ENCODE results near the gene KRTAP10-7.
A peak's percentile ranks its signal among the peaks of the same experiment; 100 is the strongest.
"Not testable (repeated sequence)": the region's sequence is repeated elsewhere in the genome, so short reads cannot be mapped to it uniquely, and the experiment has no call there.

Gene KRTAP10-7, protein sequence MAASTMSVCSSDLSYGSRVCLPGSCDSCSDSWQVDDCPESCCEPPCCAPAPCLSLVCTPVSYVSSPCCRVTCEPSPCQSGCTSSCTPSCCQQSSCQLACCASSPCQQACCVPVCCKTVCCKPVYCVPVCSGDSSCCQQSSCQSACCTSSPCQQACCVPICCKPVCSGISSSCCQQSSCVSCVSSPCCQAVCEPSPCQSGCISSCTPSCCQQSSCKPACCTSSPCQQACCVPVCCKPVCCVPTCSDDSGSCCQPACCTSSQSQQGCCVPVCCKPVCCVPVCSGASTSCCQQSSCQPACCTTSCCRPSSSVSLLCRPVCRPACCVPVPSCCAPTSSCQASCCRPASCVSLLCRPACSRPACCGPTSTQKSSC

DNA sequence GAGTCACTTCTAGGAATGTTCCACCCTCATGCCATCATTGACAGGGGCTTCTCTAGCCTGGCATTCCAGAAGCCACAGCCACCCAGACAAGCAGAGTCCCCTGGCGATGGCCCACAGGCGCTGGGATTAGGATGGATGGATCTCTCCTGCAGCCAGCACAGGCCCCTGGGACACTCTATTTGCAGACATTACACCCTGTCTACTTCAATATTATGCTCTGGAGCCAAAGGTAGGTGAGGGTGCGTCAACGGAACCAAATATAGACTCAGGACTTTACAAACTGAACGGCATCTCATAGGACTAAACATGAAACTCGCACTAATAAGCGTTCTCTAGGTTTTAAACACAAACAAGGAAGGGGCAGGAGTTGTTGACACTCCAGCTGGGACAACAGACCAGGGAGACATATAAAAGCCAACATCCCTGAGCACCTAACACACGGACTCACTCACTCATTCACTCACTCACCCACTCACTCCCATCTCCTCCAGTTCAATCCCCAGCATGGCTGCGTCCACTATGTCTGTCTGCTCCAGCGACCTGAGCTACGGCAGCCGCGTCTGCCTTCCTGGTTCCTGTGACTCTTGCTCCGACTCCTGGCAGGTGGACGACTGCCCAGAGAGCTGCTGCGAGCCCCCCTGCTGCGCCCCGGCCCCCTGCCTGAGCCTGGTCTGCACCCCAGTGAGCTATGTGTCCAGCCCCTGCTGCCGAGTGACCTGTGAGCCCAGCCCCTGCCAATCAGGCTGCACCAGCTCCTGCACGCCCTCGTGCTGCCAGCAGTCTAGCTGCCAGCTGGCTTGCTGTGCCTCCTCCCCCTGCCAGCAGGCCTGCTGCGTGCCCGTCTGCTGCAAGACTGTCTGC lies at the start of gene KRTAP10-7:
KRTAP10-7 (plus strand) TSS at position 480 of the 861 bp plus-strand sequence; CDS start at position 505, 25 bp downstream.
- DNase-seq, result not testable (repeated sequence)

DNA sequence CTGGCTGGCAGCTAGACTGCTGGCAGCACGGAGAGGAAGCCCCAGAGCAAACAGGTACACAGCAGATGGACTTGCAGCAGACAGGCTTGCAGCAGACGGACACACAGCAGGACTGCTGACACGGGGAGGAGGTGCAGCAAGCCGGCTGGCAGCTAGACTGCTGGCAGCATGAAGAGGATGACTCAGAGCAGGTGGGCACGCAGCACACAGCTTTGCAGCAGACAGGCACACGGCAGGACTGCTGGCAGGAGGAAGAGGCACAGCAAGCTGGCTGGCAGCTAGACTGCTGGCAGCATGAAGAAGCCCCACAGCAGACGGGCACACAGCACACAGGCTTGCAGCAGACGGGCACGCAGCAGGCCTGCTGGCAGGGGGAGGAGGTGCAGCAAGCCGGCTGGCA lies 49.6 kb upstream of the KRTAP10-7 start:
- DNase-seq, result no peak

DNA sequence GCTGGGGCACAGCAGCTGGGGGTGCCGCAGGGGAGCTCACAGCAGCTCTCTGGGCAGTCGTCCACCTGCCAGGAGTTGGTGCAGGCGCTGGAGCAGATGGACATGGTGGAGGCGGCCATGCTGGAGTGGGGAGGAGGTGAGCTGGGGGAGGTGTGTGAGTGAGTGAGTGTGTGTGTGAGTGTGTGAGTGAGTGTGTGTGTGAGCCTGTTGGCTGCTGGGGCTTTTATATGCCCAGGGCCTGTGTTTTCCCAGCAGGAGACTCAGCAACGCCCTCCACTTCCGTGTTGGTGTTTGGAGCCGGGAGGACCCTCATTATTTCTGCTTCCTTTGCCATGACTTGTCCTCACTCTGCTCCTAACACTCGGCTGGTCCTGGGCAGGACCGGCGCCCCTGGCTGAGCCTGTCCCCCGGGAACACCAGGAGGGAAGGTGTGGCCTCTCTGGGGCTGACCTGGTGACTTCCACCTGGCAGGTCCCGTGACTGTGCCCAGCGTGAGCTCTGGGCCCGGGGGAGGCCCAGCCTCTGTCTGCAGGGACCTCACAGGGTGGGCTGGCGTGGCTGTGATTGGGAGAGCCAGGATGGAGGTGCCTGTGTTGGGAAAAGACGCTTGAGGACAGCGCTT lies 48.9 kb upstream of the KRTAP10-7 start, which contains the start of gene KRTAP10-2:
KRTAP10-2 (minus strand) TSS at position 166 of the 622 bp plus-strand sequence; CDS start at position 119, 47 bp downstream.
- peak; percentile 77 for DNase-seq

DNA sequence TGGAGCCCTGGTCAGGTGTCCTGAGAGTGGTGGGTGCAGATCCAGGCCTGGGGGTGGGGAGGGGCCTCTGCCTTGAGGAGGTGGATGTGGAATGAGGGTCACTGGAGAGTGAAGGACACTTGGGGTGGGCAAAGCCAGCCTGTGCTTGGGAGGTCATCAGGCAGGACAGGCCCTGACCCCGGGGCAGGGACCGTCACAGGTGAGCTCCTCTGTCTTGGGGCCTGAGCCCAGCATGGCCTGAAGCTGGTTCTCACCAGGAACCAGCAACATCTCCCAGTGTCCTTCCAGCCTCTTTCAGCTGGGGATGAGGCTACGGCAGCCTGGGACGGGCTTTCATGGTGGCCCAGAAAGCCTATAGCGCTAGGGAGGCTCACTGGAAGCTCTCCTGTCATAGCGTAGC lies 48.3 kb upstream of the KRTAP10-7 start:
- DNase-seq, result no peak

DNA sequence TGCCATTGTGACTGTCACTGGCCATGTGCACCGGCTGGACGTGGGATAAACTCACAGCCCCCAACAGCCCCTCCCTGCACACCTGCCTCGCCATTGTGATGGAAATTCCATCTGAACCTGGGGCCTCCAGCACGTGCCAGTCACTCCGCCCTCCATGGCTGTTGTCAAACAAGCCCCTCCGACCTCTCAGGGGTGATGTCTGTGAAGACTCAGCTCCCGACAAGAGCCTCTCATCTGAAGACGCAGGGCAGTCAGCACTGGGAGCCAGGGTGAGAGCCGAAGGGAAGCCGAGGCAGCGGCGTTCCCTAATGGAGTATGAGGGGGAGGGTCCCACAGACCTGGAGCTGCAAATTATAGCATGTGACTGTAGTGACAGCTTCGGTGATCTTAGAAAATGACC lies 47.7 kb upstream of the KRTAP10-7 start:
- DNase-seq, result no peak

DNA sequence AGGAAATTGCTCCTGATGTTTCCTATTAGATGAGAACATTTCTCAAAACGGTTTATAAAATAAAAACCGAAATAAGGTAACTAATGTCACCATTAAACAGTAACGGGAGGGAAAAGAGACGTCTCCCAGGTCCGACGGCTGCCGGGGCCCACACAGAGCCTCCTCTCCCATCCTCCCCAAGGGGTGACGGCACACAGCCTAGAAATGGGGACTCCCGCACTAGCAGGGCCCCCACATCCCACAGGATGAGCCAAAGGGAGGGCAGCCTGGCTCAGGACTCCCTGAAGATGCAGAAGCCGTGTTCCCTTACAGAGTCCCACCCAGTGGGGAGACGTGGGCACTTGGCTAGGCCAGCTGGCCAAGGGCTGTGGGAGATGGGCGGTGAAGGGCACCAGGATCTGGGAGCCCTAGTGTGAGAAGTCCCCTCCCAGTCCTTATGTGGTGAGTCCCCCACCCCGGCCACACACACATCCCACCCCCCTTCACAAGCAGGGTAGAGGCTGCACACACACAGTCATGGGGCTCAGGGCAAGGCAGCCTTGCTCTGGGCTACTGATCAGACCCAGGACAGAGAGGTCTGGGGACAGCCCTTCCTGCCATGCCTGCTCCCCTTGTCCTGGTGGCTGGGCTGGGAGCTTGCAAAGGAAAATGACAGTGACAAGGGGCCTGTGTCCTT lies 45.1 kb upstream of the KRTAP10-7 start:
- no peak for DNase-seq

DNA sequence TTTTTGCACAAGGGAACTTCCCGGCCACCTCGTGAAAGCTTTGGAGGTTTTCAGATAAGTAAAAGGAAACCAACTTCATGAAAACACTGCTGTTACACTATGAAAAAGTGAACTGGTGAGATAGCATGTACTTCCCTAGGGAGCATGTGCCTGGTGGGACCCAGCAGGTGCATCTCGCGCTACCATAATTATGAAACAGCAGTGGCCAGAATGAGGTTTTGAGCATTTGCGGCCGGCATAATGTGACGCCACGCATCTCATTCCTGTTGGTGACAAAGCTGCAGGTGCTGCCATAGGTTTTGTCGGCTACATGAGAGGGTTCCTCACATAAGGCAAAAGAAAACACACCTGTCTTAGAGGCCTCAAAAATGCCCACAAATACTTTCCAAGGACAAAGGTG lies 43.5 kb upstream of the KRTAP10-7 start:
- DNase-seq, result peak; percentile 88

DNA sequence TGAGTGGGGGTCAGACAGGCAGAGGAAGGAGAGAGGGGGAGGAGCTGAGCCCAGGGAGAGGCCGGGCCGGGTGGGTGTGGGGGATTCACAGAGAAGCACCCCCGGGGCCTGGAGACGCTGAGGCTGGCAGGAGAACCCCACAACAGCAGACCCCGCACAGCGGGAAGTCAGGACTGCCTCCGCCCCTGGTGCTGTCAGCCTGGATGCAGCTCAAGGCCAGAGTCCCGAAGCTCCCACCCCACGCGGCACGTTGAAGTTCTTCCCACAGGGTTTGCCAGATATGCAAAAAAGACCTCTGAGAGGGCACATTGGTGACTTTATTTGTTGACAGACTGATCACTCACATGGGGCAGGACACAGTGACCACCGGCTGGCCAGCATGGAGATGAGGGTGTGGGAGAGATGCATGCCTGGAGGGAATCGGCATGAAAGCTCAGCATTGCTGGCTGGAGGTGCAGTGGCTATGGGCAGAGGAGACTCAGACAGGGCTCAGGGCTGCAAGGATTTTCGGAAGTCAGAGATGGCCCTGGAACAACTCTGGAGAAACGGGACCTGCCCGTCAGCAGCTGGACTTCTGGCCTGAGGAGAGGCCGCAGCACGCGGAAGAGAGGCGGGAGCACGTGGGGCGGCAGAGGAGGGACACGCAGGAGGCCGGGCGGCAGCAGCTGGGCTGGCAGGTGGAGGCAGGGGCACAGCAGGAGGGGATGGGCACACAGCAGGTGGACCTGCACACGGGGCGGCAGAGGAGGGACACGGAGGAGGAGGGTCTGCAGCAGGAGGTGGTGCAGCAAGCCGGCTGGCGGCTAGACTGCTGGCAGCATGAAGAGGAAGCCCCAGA lies 42.7 kb upstream of the KRTAP10-7 start:
- no peak for DNase-seq

DNA sequence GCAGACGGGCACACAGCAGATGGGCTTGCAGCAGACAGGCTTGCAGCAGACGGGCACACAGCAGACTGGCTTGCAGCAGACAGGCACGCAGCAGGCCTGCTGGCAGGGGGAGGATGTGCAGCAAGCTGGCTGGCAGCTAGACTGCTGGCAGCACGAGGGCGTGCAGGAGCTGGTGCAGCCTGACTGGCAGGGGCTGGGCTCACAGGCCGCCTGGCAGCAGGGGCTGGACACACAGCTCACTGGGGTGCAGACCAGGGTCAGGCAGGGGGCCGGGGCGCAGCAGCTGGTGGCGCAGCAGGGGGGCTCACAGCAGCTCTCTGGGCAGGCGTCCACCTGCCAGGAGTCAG lies 42.1 kb upstream of the KRTAP10-7 start:
- DNase-seq, result not testable (repeated sequence)

DNA sequence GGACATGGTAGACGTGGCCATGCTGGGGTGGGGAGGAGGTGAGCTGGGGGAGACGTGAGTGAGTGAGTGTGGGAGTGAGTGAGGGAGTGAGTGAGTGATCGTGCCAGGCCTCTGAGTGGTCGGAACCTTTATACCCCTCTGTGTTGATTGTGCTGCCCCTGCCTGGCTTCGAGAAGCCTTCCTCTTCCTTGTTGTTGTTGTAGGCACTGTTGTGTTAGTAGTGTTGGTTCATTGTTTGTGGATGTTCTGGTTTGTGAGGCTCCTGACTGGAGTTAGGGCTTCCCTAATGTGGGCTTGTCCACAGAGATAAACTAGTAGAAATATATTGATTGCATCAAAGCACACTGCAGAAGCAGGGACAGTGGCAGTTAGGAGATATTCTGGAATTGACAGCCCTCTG lies 41.7 kb upstream of the KRTAP10-7 start, which contains the start of gene KRTAP10-3:
KRTAP10-3 (minus strand) TSS at position 101 of the 400 bp plus-strand sequence; CDS start at position 21, 80 bp downstream.
- no peak for DNase-seq

DNA sequence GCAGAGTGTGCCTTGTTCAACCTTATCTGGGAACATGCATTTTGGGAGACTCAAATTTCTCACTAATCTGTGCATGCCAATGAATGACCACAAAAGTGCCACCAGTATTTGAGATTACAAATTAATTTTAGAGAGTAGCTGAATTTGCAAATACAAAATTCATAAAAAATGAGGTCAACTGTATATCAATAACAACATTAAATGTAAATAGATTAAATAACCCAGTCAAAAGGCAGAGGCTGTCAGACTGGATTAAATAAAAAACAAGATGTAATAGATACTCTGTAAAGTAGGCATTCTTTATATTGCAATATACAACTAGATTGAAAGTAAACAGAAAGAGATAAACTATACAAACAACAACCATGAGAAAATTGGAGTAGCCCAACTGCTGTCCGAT lies 36.3 kb upstream of the KRTAP10-7 start:
- no peak for DNase-seq

DNA sequence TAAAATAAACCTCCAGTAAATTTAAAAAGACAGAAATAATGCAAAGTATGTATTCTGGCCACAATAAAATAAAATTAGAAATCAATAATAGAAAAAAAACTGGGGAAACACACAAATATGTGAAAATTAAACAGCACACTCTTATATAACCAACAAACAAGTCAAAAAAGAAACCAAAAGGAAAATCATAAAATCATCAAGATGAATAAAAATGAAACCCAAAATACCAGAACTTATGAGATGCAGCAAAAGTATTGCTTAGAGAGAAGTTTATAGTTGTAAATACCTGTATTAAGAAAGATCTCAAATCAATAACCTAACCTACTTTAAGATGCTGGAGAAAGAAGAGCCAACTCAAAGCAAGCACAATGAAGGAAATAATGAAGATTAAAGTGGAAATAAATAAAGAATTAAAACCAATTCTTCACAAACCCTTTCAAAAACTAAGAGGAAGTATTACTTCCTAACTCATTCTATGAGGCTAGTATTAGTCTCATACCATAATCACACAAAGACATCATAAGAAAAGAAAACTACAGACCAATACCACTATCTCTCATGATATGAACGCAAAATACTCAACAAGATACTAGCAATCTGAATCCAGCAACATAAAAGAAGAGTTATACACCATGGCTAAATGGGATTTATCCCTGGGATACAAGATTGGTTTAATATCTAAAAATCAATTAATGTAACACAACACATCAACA lies 35.4 kb upstream of the KRTAP10-7 start:
- DNase-seq, result no peak

DNA sequence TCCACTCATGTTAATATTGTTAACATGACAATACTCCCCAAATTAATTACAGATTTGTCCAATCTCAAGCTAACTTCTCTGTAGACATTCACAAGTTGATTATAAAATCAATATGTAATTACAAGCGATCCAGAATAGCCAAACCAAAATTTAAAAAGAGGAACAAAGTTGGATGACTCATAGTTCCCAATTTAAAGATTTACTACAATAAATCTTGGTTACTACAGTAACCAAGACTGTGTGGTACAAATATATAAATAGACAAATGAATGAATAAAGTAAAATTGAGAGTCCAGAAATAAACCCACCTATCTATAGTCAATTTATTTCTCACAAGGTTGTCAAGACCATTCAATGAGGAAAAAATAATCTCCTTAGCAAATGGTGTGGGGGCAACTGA lies 34.0 kb upstream of the KRTAP10-7 start:
- DNase-seq, result no peak

DNA sequence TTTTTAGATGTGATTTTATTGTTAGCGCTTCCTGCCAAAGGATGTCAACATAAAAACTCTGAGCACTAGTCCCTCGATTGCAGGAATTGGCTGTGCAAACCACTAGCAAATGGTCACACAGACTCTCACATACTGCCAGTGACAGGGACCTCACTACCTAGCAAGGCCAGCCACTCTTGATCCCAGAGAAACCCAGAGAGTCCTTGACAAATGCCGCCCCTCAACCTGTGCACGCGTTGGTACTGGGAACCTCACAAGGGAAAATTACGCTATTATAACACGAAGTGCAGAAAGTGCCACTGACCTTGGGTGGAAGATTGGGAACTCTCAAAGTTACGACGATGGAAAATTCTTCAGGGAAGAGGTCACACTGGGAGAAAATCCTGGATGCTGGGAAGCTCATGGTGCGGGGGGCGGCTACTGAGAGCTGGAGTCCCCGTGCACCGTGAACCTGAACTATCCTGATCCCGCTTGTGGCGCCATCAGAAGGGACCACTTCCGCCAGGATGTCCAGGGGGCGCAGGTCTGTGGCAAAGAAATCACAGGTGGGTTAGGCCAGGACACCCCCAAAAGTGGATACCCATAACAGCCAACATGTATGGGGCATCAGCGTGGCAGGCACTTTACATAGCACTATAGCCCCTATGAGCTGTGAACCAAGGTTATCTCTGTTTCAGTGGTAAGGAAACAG lies 32.8 kb upstream of the KRTAP10-7 start:
- DNase-seq, result no peak

DNA sequence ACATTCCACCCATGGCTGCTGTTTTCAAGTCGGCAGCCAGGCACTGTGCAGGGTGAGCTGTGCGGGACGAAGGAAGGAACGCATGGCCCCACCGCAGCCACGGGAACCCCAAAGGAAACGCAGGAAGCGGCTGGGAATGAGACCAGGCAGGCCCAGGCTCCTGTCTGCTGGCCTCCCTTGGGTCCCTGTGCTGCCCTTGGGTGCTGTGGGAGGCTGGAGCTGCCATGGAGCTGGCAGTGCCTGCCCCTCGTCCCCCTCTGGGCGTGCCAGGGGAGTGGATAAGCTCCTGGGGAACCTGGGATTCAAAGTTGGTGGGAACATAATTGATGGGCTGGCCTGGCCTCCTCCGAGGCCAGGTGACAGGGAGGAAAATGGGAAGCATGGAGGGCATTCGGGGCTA lies 32.1 kb upstream of the KRTAP10-7 start:
- no peak for DNase-seq

DNA sequence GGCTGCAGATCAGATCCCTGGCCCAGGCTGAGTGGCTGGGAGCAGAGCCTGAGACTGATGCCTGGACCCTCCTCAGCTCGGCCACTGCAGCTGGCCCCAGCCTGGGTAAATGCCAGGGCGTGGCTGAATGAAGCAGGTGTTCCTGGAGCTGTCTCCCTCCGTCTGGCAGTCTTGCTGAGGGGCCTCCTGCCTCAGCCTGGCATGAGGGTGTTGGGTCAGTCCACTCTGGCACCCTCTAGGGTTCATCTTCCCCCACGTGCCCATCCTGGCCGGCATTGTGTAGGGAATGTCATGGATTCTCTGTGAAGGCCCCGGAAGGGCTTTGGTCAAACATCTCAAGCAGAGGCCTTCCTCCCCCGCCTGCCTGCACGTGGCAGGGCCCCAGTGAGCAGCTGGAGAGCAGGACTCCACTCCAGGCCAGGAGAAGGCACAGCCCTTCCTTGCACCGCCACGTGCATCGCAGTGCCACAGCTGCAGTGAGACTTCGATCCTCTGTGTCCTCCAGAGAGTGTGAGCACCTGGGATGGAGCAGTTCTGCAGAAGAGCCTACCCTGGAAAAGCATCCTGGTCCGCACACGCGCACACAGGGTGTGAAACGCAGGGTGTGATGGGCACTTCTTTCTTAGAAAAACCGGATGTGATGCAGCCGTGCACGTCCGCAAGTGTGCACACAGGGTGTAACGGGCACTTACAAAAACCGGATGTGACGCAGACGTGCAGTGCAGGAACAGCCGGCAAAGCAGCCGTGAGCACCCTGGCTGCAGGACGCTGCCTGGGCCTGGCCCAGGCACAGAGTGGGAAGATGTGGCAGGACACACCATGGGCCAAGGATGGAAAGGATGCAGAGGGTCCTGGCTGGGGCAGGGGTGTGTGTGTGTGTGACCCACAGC lies 31.5 kb upstream of the KRTAP10-7 start:
- DNase-seq, result no peak

DNA sequence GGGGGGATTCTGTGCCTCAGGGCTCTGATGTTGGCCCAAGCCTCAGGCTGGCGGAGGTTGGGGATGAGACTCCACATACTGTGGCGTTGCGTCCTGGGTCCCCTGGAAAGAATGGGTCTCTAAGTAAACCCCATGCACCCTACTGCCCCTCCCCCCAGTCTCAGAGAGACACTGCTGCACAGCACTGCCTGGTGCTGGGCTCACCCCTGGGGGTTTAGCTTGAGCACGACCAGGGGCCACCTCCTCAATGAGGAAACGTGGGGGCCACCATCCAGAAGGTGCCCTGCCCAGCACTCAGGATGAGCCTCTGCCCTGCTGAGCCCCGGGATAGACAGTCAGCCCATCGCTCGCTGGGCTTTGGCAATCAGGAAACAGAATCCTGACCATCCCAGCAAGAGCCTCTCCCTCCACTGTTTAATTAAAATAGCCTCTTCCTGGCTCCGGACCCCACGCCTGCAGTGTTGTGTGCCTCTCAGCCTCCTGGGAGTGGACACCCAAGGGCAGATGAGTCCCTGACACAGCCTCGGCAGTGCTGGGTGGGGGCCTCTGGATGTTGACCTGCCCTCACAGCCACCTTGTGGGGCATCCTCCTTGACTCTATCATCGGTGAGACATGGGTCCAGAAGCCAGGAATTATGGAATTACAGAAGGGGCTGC lies 30.4 kb upstream of the KRTAP10-7 start:
- no peak for DNase-seq

DNA sequence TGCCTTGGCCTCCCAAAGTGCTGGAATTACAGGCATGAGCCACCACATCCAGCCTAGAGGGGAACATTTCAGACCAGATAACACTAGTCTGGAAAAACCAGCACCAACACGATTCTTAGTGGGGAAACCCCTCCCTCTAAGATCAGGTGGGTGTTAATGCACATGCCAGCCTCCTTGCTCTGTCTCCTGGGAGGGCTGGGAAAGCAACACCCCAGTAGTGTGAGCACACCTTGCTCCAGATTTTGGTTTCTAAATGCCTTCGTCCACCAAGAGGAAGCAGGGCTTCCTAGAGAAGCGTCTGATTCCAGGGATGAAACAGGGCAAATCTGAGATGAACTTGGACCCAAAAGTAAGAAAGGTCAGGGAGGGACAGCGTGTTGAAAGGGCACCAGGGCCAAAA lies 29.1 kb upstream of the KRTAP10-7 start:
- DNase-seq, result no peak
